Kidney (tissue), 14 donors: ENCODE results near the gene CACNA1S. TPM values are rescaled to one million over a fixed set of nuclear protein-coding genes. Genes with fewer than 3 reads are reported as not detected.

Source experiments
- DNase-seq, 5 donors: peaks; one replicate each; pipeline ENCODE4 v3.0.0-alpha.2; 2013 to 2020
- FAIRE-seq: peaks from 2 replicates; lab custom pipeline; 2012; peaks lifted over from hg19 to GRCh38; lab: Jason Lieb, UNC
- H3K27ac ChIP-seq, 2 donors: one replicate each; pipeline ENCODE4 v1.7.0; 2013; ENCODE audit warnings: low read depth in 2 of 2, low read length in 2 of 2, inconsistent platforms in 1 of 2
- H3K27me3 ChIP-seq: one replicate; pipeline ENCODE4 v1.7.1; 2013; ENCODE audit warnings: low read length, inconsistent platforms; ENCODE audit not compliant: control insufficient read depth, insufficient read depth
- H3K36me3 ChIP-seq, 3 donors: one replicate each; pipeline versions ENCODE4 v1.7.0 to v1.7.1; 2013; ENCODE audit warnings: low read length in 3 of 3, control low read depth in 1 of 3, inconsistent platforms in 1 of 3; ENCODE audit not compliant: insufficient read depth in 3 of 3, control insufficient read depth in 2 of 3
- H3K4me1 ChIP-seq, 3 donors: one replicate each; pipeline versions ENCODE4 v1.7.0 to v1.7.1; 2013; ENCODE audit warnings: low read length in 3 of 3, inconsistent platforms in 1 of 3, low read depth in 1 of 3; ENCODE audit not compliant: control insufficient read depth in 2 of 3, insufficient read depth in 2 of 3
- H3K4me3 ChIP-seq, 3 donors: one replicate each; pipeline versions ENCODE4 v1.7.0 to v1.8.1; 2013; ENCODE audit warnings: low read length in 3 of 3, control low read depth in 1 of 3, inconsistent platforms in 1 of 3
- H3K9ac ChIP-seq, 3 donors: one replicate each; pipeline versions ENCODE4 v1.7.0 to v1.7.1; 2013; ENCODE audit warnings: low read length in 3 of 3, control low read depth in 1 of 3, inconsistent platforms in 1 of 3
- H3K9me3 ChIP-seq, 3 donors: one replicate each; pipeline versions ENCODE4 v1.7.0 to v1.7.1; 2013; ENCODE audit warnings: low read length in 3 of 3, control low read depth in 1 of 3, inconsistent platforms in 1 of 3; ENCODE audit not compliant: control insufficient read depth in 2 of 3, insufficient read depth in 1 of 3
- intact Hi-C: fragments of 100-400 bp; cut with DNase I; formaldehyde crosslinking; loops from one replicate; pipeline ENCODE4 v1.11.1; 2022
- polyA plus RNA-seq: library from polyadenylated mRNA; stranded (reverse); fragments of 350-450 nt; fragmentation: Illumina TruSeq; extraction: RNeasy Lipid Tissue Mini Kit (QIAGEN cat#74804); gene quantifications from one replicate; pipeline ENCODE4 v1.2.3, GENCODE V29; 2014; ENCODE audit warnings: low read depth, low replicate concordance; ENCODE audit not compliant: insufficient read depth
- total RNA-seq: library from RNA; stranded (reverse); fragmentation: NEBNext Ultra II Directional; extraction: Animal tissue kit (Norgen Biotek cat#: 25700); gene quantifications from one replicate; pipeline ENCODE4 v1.2.1, GENCODE V29; 2021
- TF ChIP-seq, protein P1 (sequence below): IDR thresholded peaks from 3 replicates; pipeline ENCODE4 v1.5.1; 2012; ENCODE audit warnings: mild to moderate bottlenecking, moderate library complexity, borderline replicate concordance; ENCODE audit not compliant: insufficient read depth; ENCODE audit errors: extremely low read depth
- donor health status: control.
- donor health status: control.
- donor health status: control.
- donor health status: control.
- donor health status: control.
- donor health status: DM: yes; HTN: yes; CAD: no.
- donor health status: Normal renal cell carcinoma (clear cell type).

Gene CACNA1S
- total and polyA plus RNA-seq, 2 donors from 2014 or later, result 0.41 TPM; not detected in 1

DNA sequence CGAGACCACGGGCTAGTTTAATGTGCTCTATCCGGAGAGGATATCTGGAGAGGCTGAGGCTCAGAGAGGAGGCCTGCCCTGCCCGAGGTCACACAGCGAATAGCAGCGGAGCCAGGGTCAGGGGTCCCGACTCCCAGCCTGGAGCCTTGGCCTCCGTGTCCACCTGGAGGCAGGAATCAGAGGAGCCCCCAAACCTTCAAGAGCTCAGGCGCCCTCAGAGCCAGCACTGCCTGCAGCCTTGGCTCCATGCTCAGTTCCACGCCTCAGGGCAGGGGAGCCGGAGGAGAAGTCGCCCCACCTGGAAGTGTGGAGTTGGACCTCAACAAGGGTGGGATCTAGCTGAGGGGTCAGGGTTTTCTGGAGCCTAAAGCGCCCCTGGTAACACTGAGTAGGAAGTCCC, 16.7 kb upstream of the CACNA1S start:
- peak in 1 of 5 donors; percentile 46 for DNase-seq
- FAIRE-seq, result no peak
- Histone ChIP-seq H3K27ac (no peak overlapping the region), H3K9ac (no peak overlapping the region), H3K4me3 (no peak overlapping the region), H3K27me3 (no peaks in the 10 kb centered on the region), H3K9me3 (no peaks in the 10 kb centered on the region), H3K36me3 (no peaks in the 10 kb centered on the region), H3K4me1 (no peaks in the 10 kb centered on the region)
- intact Hi-C loops, result no loop called here
- TF ChIP-seq, protein P1, sequence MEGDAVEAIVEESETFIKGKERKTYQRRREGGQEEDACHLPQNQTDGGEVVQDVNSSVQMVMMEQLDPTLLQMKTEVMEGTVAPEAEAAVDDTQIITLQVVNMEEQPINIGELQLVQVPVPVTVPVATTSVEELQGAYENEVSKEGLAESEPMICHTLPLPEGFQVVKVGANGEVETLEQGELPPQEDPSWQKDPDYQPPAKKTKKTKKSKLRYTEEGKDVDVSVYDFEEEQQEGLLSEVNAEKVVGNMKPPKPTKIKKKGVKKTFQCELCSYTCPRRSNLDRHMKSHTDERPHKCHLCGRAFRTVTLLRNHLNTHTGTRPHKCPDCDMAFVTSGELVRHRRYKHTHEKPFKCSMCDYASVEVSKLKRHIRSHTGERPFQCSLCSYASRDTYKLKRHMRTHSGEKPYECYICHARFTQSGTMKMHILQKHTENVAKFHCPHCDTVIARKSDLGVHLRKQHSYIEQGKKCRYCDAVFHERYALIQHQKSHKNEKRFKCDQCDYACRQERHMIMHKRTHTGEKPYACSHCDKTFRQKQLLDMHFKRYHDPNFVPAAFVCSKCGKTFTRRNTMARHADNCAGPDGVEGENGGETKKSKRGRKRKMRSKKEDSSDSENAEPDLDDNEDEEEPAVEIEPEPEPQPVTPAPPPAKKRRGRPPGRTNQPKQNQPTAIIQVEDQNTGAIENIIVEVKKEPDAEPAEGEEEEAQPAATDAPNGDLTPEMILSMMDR, result no peak

DNA sequence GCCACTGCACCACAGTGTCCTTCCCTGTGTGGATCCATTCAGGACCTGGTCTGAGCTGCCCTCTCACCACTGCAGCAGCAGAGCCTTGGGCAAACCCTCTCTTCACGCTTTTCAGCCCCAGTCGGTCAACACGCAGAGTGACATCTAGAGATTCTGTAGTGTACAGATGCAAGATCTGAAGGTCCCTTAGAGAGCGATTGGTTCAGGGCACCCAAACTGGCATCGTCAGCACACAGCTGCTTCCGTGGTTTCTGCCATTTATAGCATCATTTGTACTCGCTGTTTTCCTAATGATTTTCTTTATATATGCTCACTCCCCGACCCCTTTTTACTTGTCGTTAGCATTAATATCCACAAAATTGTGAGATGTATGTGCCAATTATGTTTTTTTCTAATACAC, 16.2 kb upstream of the CACNA1S start:
- no peaks in the 10 kb centered on the region for H3K36me3 ChIP-seq
- TF ChIP-seq, protein P1, result no peak
- H3K27me3 ChIP-seq, result no peaks in the 10 kb centered on the region
- no peak overlapping the region for H3K4me3 ChIP-seq
- peak in 1 of 5 donors; percentile 10 for DNase-seq
- no peaks in the 10 kb centered on the region for H3K9me3 ChIP-seq
- no peak overlapping the region for H3K27ac ChIP-seq
- H3K9ac ChIP-seq, result no peak overlapping the region
- intact Hi-C loops, result no loop called here
- FAIRE-seq, result no peak
- no peaks in the 10 kb centered on the region for H3K4me1 ChIP-seq

DNA sequence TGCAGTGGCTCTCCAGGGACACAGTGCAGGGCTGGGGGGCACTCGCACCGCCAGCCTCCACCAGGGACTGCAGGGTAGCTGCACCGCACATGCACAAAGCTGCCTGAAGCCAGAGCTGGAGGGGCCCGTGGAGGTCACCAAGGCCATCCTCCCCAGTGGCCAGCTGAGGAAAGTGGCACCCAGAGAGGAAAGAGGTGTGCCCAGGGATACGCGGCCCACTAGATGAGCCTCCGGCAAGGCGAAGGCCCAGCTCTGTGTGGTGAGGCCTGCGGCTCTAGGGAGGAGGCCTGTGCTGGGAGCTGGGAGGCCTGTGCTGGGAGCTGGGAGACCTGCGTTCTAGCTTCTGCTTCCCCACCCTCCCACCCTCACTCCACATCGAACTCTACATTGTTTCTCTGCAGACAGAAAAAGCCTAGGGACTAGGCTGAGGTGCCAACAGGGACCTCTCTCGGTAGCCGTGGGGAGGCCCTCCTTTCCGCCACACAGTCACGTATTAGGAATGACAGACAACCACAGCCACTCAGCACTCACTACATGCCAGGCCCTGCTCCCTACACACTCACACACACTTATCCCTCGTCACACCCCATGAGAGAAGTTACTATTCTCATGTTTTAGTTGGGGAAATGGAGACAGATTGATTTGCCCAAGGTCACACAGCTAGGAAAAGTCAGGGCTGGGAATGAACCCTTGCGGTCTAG, 15.7 kb upstream of the CACNA1S start:
- FAIRE-seq (no peak), DNase-seq (peak in 1 of 5 donors; percentile 45)
- intact Hi-C loops, result no loop called here
- Histone ChIP-seq H3K27ac (no peak overlapping the region), H3K4me3 (no peak overlapping the region), H3K4me1 (no peaks in the 10 kb centered on the region), H3K9me3 (no peaks in the 10 kb centered on the region), H3K36me3 (no peaks in the 10 kb centered on the region), H3K27me3 (no peaks in the 10 kb centered on the region), H3K9ac (no peak overlapping the region)
- TF ChIP-seq, protein P1, result no peak
